Lung microvascular endothelial cell (primary cell): ENCODE results near the gene ABCD1. TPM values are rescaled to one million over a fixed set of nuclear protein-coding genes. Genes with fewer than 3 reads are reported as not detected.
A peak's percentile ranks its signal among the peaks of the same experiment; 100 is the strongest.

Experiments
- DNase-seq, 2 donors: peaks; one replicate each; pipeline versions ENCODE4 v3.0.0 to v3.0.0-alpha.2; 2010; ENCODE audit warnings: low read depth in 2 of 2
- total RNA-seq: library from RNA; depleted of rRNA; stranded (reverse); fragments of >200 nt; gene quantifications from 2 replicates; pipeline ENCODE4 v1.2.1, GENCODE V29; 2014

Gene ABCD1
- total RNA-seq, 1 donor from 2014 or later: 6.2 TPM

- DNase-seq: no peak
Measured at GRCh38 chrX:153773741-153774575, 49.3 kb downstream of the ABCD1 start.

- DNase-seq: no peak
Measured at GRCh38 chrX:153774576-153775292, 50.1 kb downstream of the ABCD1 start.

- no peak for DNase-seq
Measured at GRCh38 chrX:153775293-153776119, 50.9 kb downstream of the ABCD1 start.

- no peak for DNase-seq
Measured at GRCh38 chrX:153776120-153776599, 51.5 kb downstream of the ABCD1 start.

- DNase-seq: no peak
Measured at GRCh38 chrX:153776611-153777045, 52.0 kb downstream of the ABCD1 start.

- no peak for DNase-seq
Measured at GRCh38 chrX:153777261-153778090, 52.8 kb downstream of the ABCD1 start.

GRCh38 chrX:153778181-153778580 is 53.5 kb downstream of the ABCD1 start:
- DNase-seq: no peak

- DNase-seq: no peak
Measured at GRCh38 chrX:153778684-153779101, 54.0 kb downstream of the ABCD1 start.

GRCh38 chrX:153779891-153780677 is 55.4 kb downstream of the ABCD1 start:
- peak in 1 of 2 donors; percentile 13 for DNase-seq

- no peak for DNase-seq
Measured at GRCh38 chrX:153780678-153781427, 56.2 kb downstream of the ABCD1 start, which contains the start of gene SRPK3. TSS of gene SRPK3 (plus strand) at chrX:153781041. CDS start at chrX:153781087, 46 bp downstream.

- no peak for DNase-seq
Measured at GRCh38 chrX:153781428-153782047, 56.9 kb downstream of the ABCD1 start.

GRCh38 chrX:153782313-153782712 is 57.7 kb downstream of the ABCD1 start:
- DNase-seq: peak in 1 of 2 donors; percentile 23

GRCh38 chrX:153782871-153783270 is 58.2 kb downstream of the ABCD1 start:
- no peak for DNase-seq

- DNase-seq: peak in 1 of 2 donors; percentile 19
Measured at GRCh38 chrX:153783378-153784013, 58.8 kb downstream of the ABCD1 start.

- no peak for DNase-seq
Measured at GRCh38 chrX:153784325-153784967, 59.8 kb downstream of the ABCD1 start.

GRCh38 chrX:153786669-153787068 is 62.0 kb downstream of the ABCD1 start:
- DNase-seq: no peak

GRCh38 chrX:153789654-153790053 is 65.0 kb downstream of the ABCD1 start:
- no peak for DNase-seq
